Measurements from ENCODE around the gene CNR2. TPM values are rescaled to one million over a fixed set of nuclear protein-coding genes. Genes with fewer than 3 reads are reported as not detected.

CNR2 gene
- total RNA-seq, 1 experiment from 2014 or later: not detected

GRCh38 chr1:23897083-23897482 is 16.1 kb downstream of the CNR2 start:
- Histone ChIP-seq H3K79me2 (ENCODE audit: low read depth) (no peaks in the 10 kb centered on the region), H3K4me2 (no peak overlapping the region), H3K9me2 (ENCODE audit: insufficient read depth) (no peaks in the 10 kb centered on the region), H4K20me1 (ENCODE audit: insufficient read depth) (no peaks in the 10 kb centered on the region), H3K27ac (no peak overlapping the region), H3K9me3 (ENCODE audit: insufficient read depth, low read depth) (no peaks in the 10 kb centered on the region), H3K27me3 (ENCODE audit: insufficient read depth, low read depth) (no peaks in the 10 kb centered on the region), H3K36me3 (ENCODE audit: low read depth) (no peaks in the 10 kb centered on the region), H3K4me1 (replicated peaks; ENCODE audit: insufficient read depth) (no peaks in the 10 kb centered on the region), H2AFZ (no peak overlapping the region), H3F3A (ENCODE audit: insufficient read depth, low read depth) (0 out of 2 replicates have a peak, but pooled peaks cover 5% of the 10 kb centered on the region), H3K4me3 (no peak overlapping the region)
- intact Hi-C loops (cut with micrococcal nuclease; ENCODE audit: unreplicated experiment): no loop called here
- TF ChIP-seq CTCF (conservative IDR thresholded peaks at IDR 0.05): no peak
- TF ChIP-seq EZH2 (IDR thresholded peaks at IDR 0.05; ENCODE audit: low read depth): no peak
- DNase-seq: peak in 1 of 2 experiments; percentile 51
- BruUV-seq (replicated peaks): no TSS peak
- CTCF ChIA-PET: interaction anchor here (0.6 kb wide), 1 partner anchor 115 kb away, joined by 6 read pairs; no protein-coding TSS in a partner anchor
- POLR2A ChIA-PET (ENCODE audit: unreplicated experiment): no interaction called here

DNA sequence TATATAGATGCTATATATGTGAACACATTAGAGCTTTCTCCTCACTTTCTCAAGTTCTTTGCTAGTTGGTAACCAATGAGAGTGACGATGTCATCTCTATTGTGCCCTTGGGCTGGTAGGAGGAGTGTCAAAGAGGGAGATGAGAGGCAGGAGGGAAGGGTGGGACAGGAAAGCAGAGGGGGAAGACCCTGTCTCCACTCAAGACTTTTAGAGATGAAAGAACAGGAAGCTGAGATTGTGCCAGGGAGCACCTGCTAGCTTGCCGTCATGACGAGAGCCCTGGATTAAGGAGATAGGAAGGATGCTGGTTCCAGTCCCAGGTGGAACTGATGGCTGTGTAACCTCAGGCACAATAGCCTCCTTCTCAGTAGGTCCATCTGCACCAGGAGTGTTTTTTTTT is 16.7 kb downstream of the CNR2 start:
- no peak overlapping the region for H3K27ac ChIP-seq
- BruUV-seq (replicated peaks): no TSS peak
- H3K79me2 ChIP-seq (ENCODE audit: low read depth): no peaks in the 10 kb centered on the region
- no peaks in the 10 kb centered on the region for H3K9me2 ChIP-seq (ENCODE audit: insufficient read depth)
- POLR2A ChIA-PET (ENCODE audit: unreplicated experiment): interaction anchor here (0.6 kb wide), 1 partner anchor 290 kb away, joined by 5 read pairs; the partner anchor contains the start of gene IFNLR1
- TF ChIP-seq CTCF (conservative IDR thresholded peaks at IDR 0.05): no peak
- TF ChIP-seq EZH2 (IDR thresholded peaks at IDR 0.05; ENCODE audit: low read depth): no peak
- no peaks in the 10 kb centered on the region for H4K20me1 ChIP-seq (ENCODE audit: insufficient read depth)
- no peak overlapping the region for H3K4me3 ChIP-seq
- intact Hi-C loops (cut with micrococcal nuclease; ENCODE audit: unreplicated experiment): no loop called here
- no peak for DNase-seq
- H3K9me3 ChIP-seq (ENCODE audit: insufficient read depth, low read depth): no peaks in the 10 kb centered on the region
- H3K27me3 ChIP-seq (ENCODE audit: insufficient read depth, low read depth): no peaks in the 10 kb centered on the region
- no peaks in the 10 kb centered on the region for H3K4me1 ChIP-seq (replicated peaks; ENCODE audit: insufficient read depth)
- H3F3A ChIP-seq (ENCODE audit: insufficient read depth, low read depth): 0 out of 2 replicates have a peak, but pooled peaks cover 5% of the 10 kb centered on the region
- H2AFZ ChIP-seq: no peak overlapping the region
- CTCF ChIA-PET: no interaction called here
- H3K4me2 ChIP-seq: no peak overlapping the region
- H3K36me3 ChIP-seq (ENCODE audit: low read depth): no peaks in the 10 kb centered on the region

DNA sequence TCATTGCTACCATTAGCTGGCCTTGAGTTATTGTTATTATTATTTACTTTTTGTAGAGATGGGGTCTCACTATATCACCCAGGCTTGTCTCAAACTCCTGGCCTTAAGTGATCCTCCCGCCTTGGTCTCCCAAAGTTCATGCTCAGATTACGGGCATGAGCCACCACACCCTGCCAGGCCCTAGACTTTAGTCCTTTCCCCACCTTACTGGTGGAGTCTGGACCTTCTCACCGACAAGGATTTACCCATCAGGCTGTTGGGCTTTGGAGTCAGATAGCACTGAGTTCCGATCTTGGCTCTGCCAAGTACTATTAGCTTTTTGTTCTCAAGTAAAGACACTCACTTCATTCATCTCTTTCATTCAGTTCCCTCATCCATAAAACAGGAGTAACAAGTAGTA is 17.2 kb downstream of the CNR2 start:
- no peak overlapping the region for H3K4me2 ChIP-seq
- no peak for DNase-seq
- ChIA-PET POLR2A (ENCODE audit: unreplicated experiment) (interaction anchor here (0.5 to 0.7 kb wide), 3 partner anchors 291 to 1170 kb away, joined by 3 to 9 read pairs (median 5); partner anchors contain the start of gene IFNLR1), CTCF (interaction anchor here (0.6 kb wide), 1 partner anchor 365 kb away, joined by 3 read pairs; no protein-coding TSS in a partner anchor)
- no peaks in the 10 kb centered on the region for H3K27me3 ChIP-seq (ENCODE audit: insufficient read depth, low read depth)
- TF ChIP-seq CTCF (conservative IDR thresholded peaks at IDR 0.05) (no peak), EZH2 (IDR thresholded peaks at IDR 0.05; ENCODE audit: low read depth) (no peak)
- H3K79me2 ChIP-seq (ENCODE audit: low read depth): no peaks in the 10 kb centered on the region
- 0 out of 2 replicates have a peak, but pooled peaks cover 5% of the 10 kb centered on the region for H3F3A ChIP-seq (ENCODE audit: insufficient read depth, low read depth)
- H3K9me2 ChIP-seq (ENCODE audit: insufficient read depth): no peaks in the 10 kb centered on the region
- no peak overlapping the region for H3K4me3 ChIP-seq
- H3K27ac ChIP-seq: no peak overlapping the region
- intact Hi-C loops (cut with micrococcal nuclease; ENCODE audit: unreplicated experiment): no loop called here
- H3K4me1 ChIP-seq (replicated peaks; ENCODE audit: insufficient read depth): no peaks in the 10 kb centered on the region
- BruUV-seq (replicated peaks): no TSS peak
- no peaks in the 10 kb centered on the region for H3K36me3 ChIP-seq (ENCODE audit: low read depth)
- H3K9me3 ChIP-seq (ENCODE audit: insufficient read depth, low read depth): no peaks in the 10 kb centered on the region
- no peak overlapping the region for H2AFZ ChIP-seq
- no peaks in the 10 kb centered on the region for H4K20me1 ChIP-seq (ENCODE audit: insufficient read depth)

Data from PC-9 (cell line).